HepG2 (cell line): Measurements from ENCODE around the gene GTF2A1L. TPM values are rescaled to one million over a fixed set of nuclear protein-coding genes. Genes with fewer than 3 reads are reported as not detected.

Source experiments
- ATAC-seq: fragments of 200-7000 bp; cut with Tn5 transposase; 3 replicates; pipeline ENCODE4 v1.9.1; 2020; ENCODE audit warnings: mild to moderate bottlenecking, moderate library complexity
- BruUV-seq: library from RNA; stranded (reverse); fragments of 400-500 nt; replicated peaks from 2 replicates; lab custom pipeline; 2021; lab: Mats Ljungman, UMichigan
- CTCF ChIA-PET: fragments of 300-600 bp; formaldehyde crosslinking; extraction: SDS; loops from one replicate; lab custom pipeline; 2021; ENCODE audit warnings: low total read pairs, inconsistent platforms, low intra/inter-chr PET ratio; lab: Yijun Ruan, JAX
- POLR2A ChIA-PET: fragments of 350-600 bp; sonication (Branson Sonifier 250); formaldehyde crosslinking; loops from one replicate; lab custom pipeline; 2020; ENCODE audit warnings: antibody characterized with exemption, inconsistent platforms; lab: Yijun Ruan, JAX
- DNase-seq: peaks from one replicate; pipeline ENCODE4 v3.0.0-alpha.2; 2015; ENCODE audit warnings: low spot score
- FAIRE-seq: peaks from 3 replicates; lab custom pipeline; 2011; peaks lifted over from hg19 to GRCh38; lab: Jason Lieb, UNC
- H2AFZ ChIP-seq: one replicate; pipeline ENCODE4 v1.6.1; 2011; ENCODE audit warnings: low read length, inconsistent platforms
- H3K27ac ChIP-seq: fragments of 300-600 bp; 3 replicates; pipeline ENCODE4 v1.8.0; 2011; ENCODE audit warnings: mixed run types, mild to moderate bottlenecking, mixed read lengths, low read length, inconsistent platforms; ENCODE audit not compliant: insufficient read depth; ENCODE audit errors: extremely low read length
- H3K27me3 ChIP-seq, 2 experiments: fragments of 200-600 bp in 1 of 2; 2 replicates in 1 of 2; 3 replicates in 1 of 2; pipeline versions ENCODE4 v1.6.0 to v1.8.0; 2011; ENCODE audit warnings: low read length in 2 of 2, mild to moderate bottlenecking in 2 of 2, moderate library complexity in 2 of 2, inconsistent platforms in 1 of 2; ENCODE audit not compliant: insufficient read depth in 2 of 2, control insufficient read depth in 1 of 2
- H3K36me3 ChIP-seq, 2 experiments: fragments of 200-600 bp in 1 of 2; replicated peaks in 1 of 2; 2 replicates in 1 of 2; 3 replicates in 1 of 2; pipeline versions ENCODE4 v1.5.1 to v1.8.0; 2011; ENCODE audit warnings: low read length in 2 of 2, inconsistent platforms in 1 of 2; ENCODE audit not compliant: insufficient read depth in 2 of 2, control insufficient read depth in 1 of 2
- H3K4me1 ChIP-seq: 2 replicates; pipeline ENCODE4 v1.5.1; 2012; ENCODE audit warnings: low read length, inconsistent platforms; ENCODE audit not compliant: insufficient read depth
- H3K4me2 ChIP-seq: 2 replicates; pipeline ENCODE4 v1.6.0; 2011; ENCODE audit warnings: low read depth, low read length, inconsistent platforms
- H3K4me3 ChIP-seq, 3 experiments: fragments of 200-600 bp in 1 of 3; sonication (generic), shearing (Covaris generic) in 1 of 3; replicated peaks in 1 of 3; 2 replicates each; pipeline ENCODE4 v1.5.1; 2011 to 2016; ENCODE audit warnings: low read length in 3 of 3, inconsistent platforms in 2 of 3, low read depth in 2 of 3, mild to moderate bottlenecking in 2 of 3, control low read depth in 1 of 3, mixed read lengths in 1 of 3; ENCODE audit not compliant: insufficient read depth in 1 of 3
- H3K79me2 ChIP-seq: one replicate; pipeline ENCODE4 v1.6.1; 2011; ENCODE audit warnings: low read length, inconsistent platforms; ENCODE audit not compliant: insufficient read depth
- H3K9ac ChIP-seq: 2 replicates; pipeline ENCODE4 v1.6.0; 2011; ENCODE audit warnings: mild to moderate bottlenecking, low read depth, low read length, inconsistent platforms; ENCODE audit not compliant: insufficient read depth
- H3K9me3 ChIP-seq: 2 replicates; pipeline ENCODE4 v1.5.1; 2012; ENCODE audit warnings: mild to moderate bottlenecking, low read length
- H4K20me1 ChIP-seq: 2 replicates; pipeline ENCODE4 v1.6.0; 2011; ENCODE audit warnings: inconsistent platforms, mild to moderate bottlenecking, low read length, moderate library complexity; ENCODE audit not compliant: insufficient read depth
- ARID3A ChIP-seq: IDR thresholded peaks from 2 replicates; pipeline ENCODE4 v1.6.1; 2012; ENCODE audit warnings: low read depth, low read length, improper control_type of control experiment
- ATRX ChIP-seq: sonication (generic); formaldehyde crosslinking; IDR thresholded peaks from 2 replicates; pipeline ENCODE4 v1.4.0; 2020; ENCODE audit warnings: missing genetic modification reagents, borderline replicate concordance
- MYNN ChIP-seq: sonication (generic); formaldehyde crosslinking; IDR thresholded peaks from 2 replicates; pipeline ENCODE4 v1.4.0; 2020; ENCODE audit warnings: mild to moderate bottlenecking, low read depth, missing genetic modification reagents
- RORA ChIP-seq: sonication (generic); formaldehyde crosslinking; IDR thresholded peaks from 2 replicates; pipeline ENCODE4 v1.5.0; 2020; ENCODE audit warnings: mild to moderate bottlenecking, missing genetic modification reagents, moderate library complexity
- SRSF9 ChIP-seq: fragments of 200-400 bp; formaldehyde crosslinking; IDR thresholded peaks from 2 replicates; pipeline ENCODE4 v1.6.1; 2018; ENCODE audit warnings: borderline replicate concordance, mild to moderate bottlenecking, low read depth, low read length; ENCODE audit not compliant: insufficient read depth, poor library complexity, severe bottlenecking
- ZNF501 ChIP-seq: sonication (generic); formaldehyde crosslinking; IDR thresholded peaks from 2 replicates; pipeline ENCODE4 v1.5.1; 2020; ENCODE audit warnings: mild to moderate bottlenecking, moderate library complexity, missing genetic modification reagents
- WGBS: methylation state at CpG from one replicate; pipeline ENCODE4 v1.1.6; 2017; ENCODE audit warnings: low lambda C conversion rate; 5-methylcytosine and 5-hydroxymethylcytosine counted together
- in situ Hi-C: cut with HindIII; loops from 2 replicates; pipeline ENCODE4 v1.10.0; 2017; ENCODE audit warnings: low pct_unique_long_range_greater_than_20kb; ENCODE audit not compliant: extremely low pct_ligation_motif_present
- intact Hi-C: fragments of 100-400 bp; cut with micrococcal nuclease; formaldehyde crosslinking; loops from one replicate; pipeline ENCODE4 v1.10.0; 2022; ENCODE audit not compliant: unreplicated experiment
- polyA plus RNA-seq, 8 experiments: library from polyadenylated mRNA; depleted of rRNA in 3 of 8; stranded (reverse) in 7 of 8; unstranded in 1 of 8; fragments of >200 nt; fragmentation: Illumina TruSeq in 4 of 8; extraction: Trizol in 4 of 8; gene quantifications; 2 replicates each; pipeline versions ENCODE4 v1.2.1 to v1.2.3, GENCODE V29; 2011 to 2016; ENCODE audit warnings: low read depth in 4 of 8, missing spikeins in 1 of 8, mixed read lengths in 1 of 8; ENCODE audit not compliant: insufficient read depth in 1 of 8
- total RNA-seq, 5 experiments: library from RNA; depleted of rRNA; stranded (reverse); fragments of >200 nt; fragmentation: Illumina TruSeq; extraction: Trizol; gene quantifications; 2 replicates each; pipeline ENCODE4 v1.2.3, GENCODE V29; 2016; ENCODE audit warnings: low read depth in 1 of 5
- TF ChIP-seq, protein P1 (sequence below): IDR thresholded peaks from 2 replicates; pipeline ENCODE4 v1.6.1; 2018; ENCODE audit warnings: missing genetic modification reagents

The GTF2A1L gene
- total and polyA plus RNA-seq, 2 of the 13 experiments (the other 11 are each of a cell fraction or from before 2014, with no cell fraction given): not detected

DNA sequence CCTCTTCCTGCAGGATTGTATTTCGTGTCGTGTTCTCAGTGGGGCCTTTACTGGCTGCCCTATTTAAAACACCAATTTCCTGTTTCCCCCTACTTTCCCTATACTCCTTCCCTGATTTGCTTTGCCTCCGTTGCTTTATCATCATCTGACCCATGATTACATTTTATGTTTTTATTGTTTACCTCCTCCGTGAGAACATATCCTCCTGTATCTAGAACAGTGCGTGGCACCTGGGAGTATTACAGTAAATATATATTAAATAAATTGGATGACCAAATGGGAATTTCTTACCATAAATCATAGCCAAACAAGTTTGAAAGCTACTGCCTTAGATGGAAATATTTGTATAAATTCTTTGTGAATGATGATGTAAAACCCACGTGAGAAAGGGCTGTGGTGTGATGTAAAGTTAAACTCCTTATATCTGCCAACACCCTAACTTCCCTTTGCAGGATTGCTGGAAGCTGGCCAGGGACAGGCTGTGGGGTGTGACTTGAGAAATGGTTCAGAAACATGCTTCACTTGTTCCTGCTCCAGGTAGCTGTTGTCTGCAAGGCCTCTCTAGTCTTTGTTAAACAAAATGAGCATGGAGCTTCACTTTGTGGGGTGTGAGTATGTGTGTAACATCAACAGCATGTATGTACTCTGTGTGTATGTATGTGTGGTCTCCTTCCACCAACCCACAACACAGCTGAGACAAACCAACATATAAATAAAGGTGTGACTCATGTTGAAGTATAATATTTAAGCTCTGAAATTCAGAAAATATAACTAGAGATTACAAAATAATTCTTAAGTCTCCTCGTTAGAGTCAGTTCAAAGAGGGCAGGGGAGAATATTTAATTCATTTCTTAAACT, 97.6 kb downstream of the GTF2A1L start:
- FAIRE-seq (no peak), DNase-seq (no peak), ATAC-seq (no peak)
- no peaks in the 10 kb centered on the region for H4K20me1 ChIP-seq
- peaks cover 0 to 4% of the 10 kb centered on the region in 2 experiments; a peak in 2 of 5 replicates for H3K27me3 ChIP-seq
- H3K79me2 ChIP-seq: no peaks in the 10 kb centered on the region
- in situ Hi-C loops: no loop called here
- ChIA-PET CTCF (no interaction called here), POLR2A (no interaction called here)
- H3K9me3 ChIP-seq: no peaks in the 10 kb centered on the region
- no peak overlapping the region for H3K4me3 ChIP-seq
- no peak overlapping the region for H3K27ac ChIP-seq
- WGBS: 2% methylated on average over 7 of the region's 7 CpGs
- H3K4me1 ChIP-seq: no peaks in the 10 kb centered on the region
- intact Hi-C loops: no loop called here
- no peaks in the 10 kb centered on the region for H3K36me3 ChIP-seq
- no TSS peak for BruUV-seq
- no peak overlapping the region for H3K4me2 ChIP-seq
- TF ChIP-seq SRSF9: no peak
- TF ChIP-seq ARID3A: no peak
- TF ChIP-seq MYNN (CRISPR knock-in tag): no peak
- TF ChIP-seq, protein P1, sequence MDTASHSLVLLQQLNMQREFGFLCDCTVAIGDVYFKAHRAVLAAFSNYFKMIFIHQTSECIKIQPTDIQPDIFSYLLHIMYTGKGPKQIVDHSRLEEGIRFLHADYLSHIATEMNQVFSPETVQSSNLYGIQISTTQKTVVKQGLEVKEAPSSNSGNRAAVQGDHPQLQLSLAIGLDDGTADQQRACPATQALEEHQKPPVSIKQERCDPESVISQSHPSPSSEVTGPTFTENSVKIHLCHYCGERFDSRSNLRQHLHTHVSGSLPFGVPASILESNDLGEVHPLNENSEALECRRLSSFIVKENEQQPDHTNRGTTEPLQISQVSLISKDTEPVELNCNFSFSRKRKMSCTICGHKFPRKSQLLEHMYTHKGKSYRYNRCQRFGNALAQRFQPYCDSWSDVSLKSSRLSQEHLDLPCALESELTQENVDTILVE (CRISPR knock-in tag): no peak
- TF ChIP-seq ATRX (CRISPR knock-in tag): no peak
- TF ChIP-seq RORA: no peak
- no peak for TF ChIP-seq ZNF501 (CRISPR knock-in tag)
- H2AFZ ChIP-seq: no peak overlapping the region
- H3K9ac ChIP-seq: no peak overlapping the region
